Prostate gland (tissue), 2 donors: ENCODE data around the gene NRXN3.

Experiments
- CTCF ChIP-seq, 4 experiments: fragments of 200-600 bp in 2 of 4; fragments of 450-650 bp in 2 of 4; sonication (generic) in 2 of 4; IDR thresholded peaks; 1 replicate in 3 of 4; 2 replicates in 1 of 4; pipeline ENCODE4 v1.5.1; 2016 to 2019; ENCODE audit warnings: antibody characterized with exemption in 4 of 4, mild to moderate bottlenecking in 2 of 4, moderate library complexity in 2 of 4
- POLR2A ChIP-seq: fragments of 450-650 bp; IDR thresholded peaks from one replicate; pipeline ENCODE4 v1.6.1; 2016; ENCODE audit warnings: antibody characterized with exemption, mild to moderate bottlenecking
- POLR2AphosphoS5 ChIP-seq: sonication (generic); formaldehyde crosslinking; IDR thresholded peaks from one replicate; pipeline ENCODE4 v1.6.1; 2017; ENCODE audit warnings: antibody characterized with exemption

- TF ChIP-seq POLR2A (no peak), POLR2AphosphoS5 (no peak), CTCF (IDR thresholded peaks at IDR 0.05) (no peak)
Measured at GRCh38 chr14:79516009-79516408, 1345.8 kb downstream of the NRXN3 start.
